ENCODE results near the gene POU2AF2. TPM values are rescaled to one million over a fixed set of nuclear protein-coding genes. Genes with fewer than 3 reads are reported as not detected.

POU2AF2 gene
- polyA plus RNA-seq, result not detected in 2 replicates

GRCh38 chr11:111245425-111245824 is at the start of gene POU2AF2:
Gene POU2AF2, plus strand, starts transcription at chr11:111245725. Its CDS starts 129 bp downstream, at chr11:111245854.

GRCh38 chr11:111298413-111299100 is 53.0 kb downstream of the POU2AF2 start, which contains the start of gene POU2AF3:
Gene POU2AF3, plus strand, starts transcription at chr11:111298546. Its CDS starts 36 bp downstream, at chr11:111298582.

Other genes starting within 250 kb of the POU2AF2 start
- 0.65 and 1.1 TPM in 2 replicates for gene POU2AF3, start 52.8 kb downstream of the POU2AF2 start, polyA plus RNA-seq
- not detected in 2 replicates for gene POU2AF1, start 133.6 kb downstream of the POU2AF2 start, polyA plus RNA-seq

All from Purkinje cell (primary cell).